Measurements from ENCODE around the gene OSBPL9.

Gene OSBPL9

GRCh38 chr1:51649593-51650091, 32.8 kb downstream of the OSBPL9 start:
- TF ChIP-seq CTCF (IDR thresholded peaks at IDR 0.05; ENCODE audit: low read length) (no peak), EZH2 (IDR thresholded peaks at IDR 0.05; ENCODE audit: borderline replicate concordance, low read length) (no peak)
- Histone ChIP-seq H4K20me1 (ENCODE audit: insufficient read depth, low read length) (no peaks in the 10 kb centered on the region), H3K36me3 (ENCODE audit: insufficient read depth, low read length) (no peaks in the 10 kb centered on the region), H3K27ac (ENCODE audit: low read depth, low read length, poor library complexity, severe bottlenecking) (no peak overlapping the region), H3K9me2 (ENCODE audit: low read depth, low read length) (no peaks in the 10 kb centered on the region), H3K4me1 (ENCODE audit: insufficient read depth, low read length, severe bottlenecking) (no peaks in the 10 kb centered on the region), H3K27me3 (ENCODE audit: insufficient read depth, low read length) (no peaks in the 10 kb centered on the region), H2AFZ (ENCODE audit: low read length) (no peak overlapping the region), H3K79me2 (ENCODE audit: insufficient read depth, low read length) (no peaks in the 10 kb centered on the region), H3K4me3 (ENCODE audit: low read depth, low read length, poor library complexity, severe bottlenecking) (no peak overlapping the region), H3K9me3 (ENCODE audit: low read length) (no peaks in the 10 kb centered on the region), H3K4me2 (ENCODE audit: low read length) (no peak overlapping the region), H3F3A (ENCODE audit: insufficient read depth, low read length) (no peaks in the 10 kb centered on the region), H3K9ac (ENCODE audit: low read length) (no peak overlapping the region)

GRCh38 chr1:51650198-51650597, 33.3 kb downstream of the OSBPL9 start:
- H4K20me1 ChIP-seq (ENCODE audit: insufficient read depth, low read length), result no peaks in the 10 kb centered on the region
- H3F3A ChIP-seq (ENCODE audit: insufficient read depth, low read length), result no peaks in the 10 kb centered on the region
- TF ChIP-seq EZH2 (IDR thresholded peaks at IDR 0.05; ENCODE audit: borderline replicate concordance, low read length) (no peak), CTCF (IDR thresholded peaks at IDR 0.05; ENCODE audit: low read length) (no peak)
- H3K4me2 ChIP-seq (ENCODE audit: low read length), result no peak overlapping the region
- no peak overlapping the region for H3K9ac ChIP-seq (ENCODE audit: low read length)
- no peaks in the 10 kb centered on the region for H3K27me3 ChIP-seq (ENCODE audit: insufficient read depth, low read length)
- no peak overlapping the region for H3K4me3 ChIP-seq (ENCODE audit: low read depth, low read length, poor library complexity, severe bottlenecking)
- H3K9me2 ChIP-seq (ENCODE audit: low read depth, low read length), result no peaks in the 10 kb centered on the region
- H3K79me2 ChIP-seq (ENCODE audit: insufficient read depth, low read length), result no peaks in the 10 kb centered on the region
- no peak overlapping the region for H3K27ac ChIP-seq (ENCODE audit: low read depth, low read length, poor library complexity, severe bottlenecking)
- no peaks in the 10 kb centered on the region for H3K36me3 ChIP-seq (ENCODE audit: insufficient read depth, low read length)
- no peaks in the 10 kb centered on the region for H3K9me3 ChIP-seq (ENCODE audit: low read length)
- no peak overlapping the region for H2AFZ ChIP-seq (ENCODE audit: low read length)
- no peaks in the 10 kb centered on the region for H3K4me1 ChIP-seq (ENCODE audit: insufficient read depth, low read length, severe bottlenecking)

GRCh38 chr1:51651552-51651942, 34.7 kb downstream of the OSBPL9 start:
- no peaks in the 10 kb centered on the region for H3K4me1 ChIP-seq (ENCODE audit: insufficient read depth, low read length, severe bottlenecking)
- H3K4me2 ChIP-seq (ENCODE audit: low read length), result no peak overlapping the region
- H3K27ac ChIP-seq (ENCODE audit: low read depth, low read length, poor library complexity, severe bottlenecking), result no peak overlapping the region
- H3K9ac ChIP-seq (ENCODE audit: low read length), result no peak overlapping the region
- no peaks in the 10 kb centered on the region for H3K9me3 ChIP-seq (ENCODE audit: low read length)
- no peak overlapping the region for H2AFZ ChIP-seq (ENCODE audit: low read length)
- H3K36me3 ChIP-seq (ENCODE audit: insufficient read depth, low read length), result no peaks in the 10 kb centered on the region
- no peaks in the 10 kb centered on the region for H3K9me2 ChIP-seq (ENCODE audit: low read depth, low read length)
- H3F3A ChIP-seq (ENCODE audit: insufficient read depth, low read length), result no peaks in the 10 kb centered on the region
- H4K20me1 ChIP-seq (ENCODE audit: insufficient read depth, low read length), result no peaks in the 10 kb centered on the region
- no peaks in the 10 kb centered on the region for H3K79me2 ChIP-seq (ENCODE audit: insufficient read depth, low read length)
- no peak overlapping the region for H3K4me3 ChIP-seq (ENCODE audit: low read depth, low read length, poor library complexity, severe bottlenecking)
- H3K27me3 ChIP-seq (ENCODE audit: insufficient read depth, low read length), result no peaks in the 10 kb centered on the region
- TF ChIP-seq CTCF (IDR thresholded peaks at IDR 0.05; ENCODE audit: low read length) (no peak), EZH2 (IDR thresholded peaks at IDR 0.05; ENCODE audit: borderline replicate concordance, low read length) (no peak)

Measured in OCI-LY1 (cell line).